ENCODE data around the gene H19. TPM values are rescaled to one million over a fixed set of nuclear protein-coding genes. Genes with fewer than 3 reads are reported as not detected.

H19 gene
- total RNA-seq, 3 donors from 2014 or later = 5.8 to 59.3 (median 13.5) TPM

DNA sequence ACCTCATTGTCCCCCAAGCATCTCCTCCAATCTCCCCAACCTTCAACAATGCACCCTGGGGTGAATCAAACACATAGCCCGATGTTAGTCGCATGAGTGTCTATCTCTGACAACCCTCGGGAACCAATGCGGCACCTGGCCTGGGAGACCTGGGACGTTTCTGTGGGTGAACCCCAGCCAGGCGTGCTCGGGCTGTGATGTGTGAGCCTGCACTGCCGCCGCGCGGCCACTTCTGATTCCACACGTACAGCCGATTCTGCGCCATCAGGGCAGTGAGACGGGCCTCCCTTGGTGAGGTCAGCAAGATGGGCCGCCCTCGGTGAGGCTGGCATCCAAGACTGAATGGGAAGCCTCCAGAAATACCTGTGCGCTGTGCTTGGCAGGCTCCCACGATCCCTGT, 5.2 kb upstream of the H19 start:
- H3K9me3 ChIP-seq = no peaks in the 10 kb centered on the region
- H3K4me1 ChIP-seq (ENCODE audit: low read depth) = no peaks in the 10 kb centered on the region
- DNase-seq (no peak), ATAC-seq (peak; percentile 70)
- no peaks in the 10 kb centered on the region for H3K36me3 ChIP-seq (ENCODE audit: low read depth)
- TF ChIP-seq CTCF (IDR thresholded peaks at IDR 0.05) = no peak
- intact Hi-C loops (cut with DNase I, micrococcal nuclease) = no loop called here
- no peak overlapping the region for H3K4me3 ChIP-seq

- no peak for TF ChIP-seq CTCF (IDR thresholded peaks at IDR 0.05)
- no peaks in the 10 kb centered on the region for H3K4me1 ChIP-seq (ENCODE audit: low read depth)
- H3K36me3 ChIP-seq (ENCODE audit: low read depth) = no peaks in the 10 kb centered on the region
- DNase-seq (no peak), ATAC-seq (peak; percentile 55)
- H3K9me3 ChIP-seq = no peaks in the 10 kb centered on the region
- H3K4me3 ChIP-seq = no peak overlapping the region
- intact Hi-C loops (cut with DNase I, micrococcal nuclease) = no loop called here
These were observed 4.6 kb upstream of the H19 start for GRCh38 chr11:2002042-2002776.

DNA sequence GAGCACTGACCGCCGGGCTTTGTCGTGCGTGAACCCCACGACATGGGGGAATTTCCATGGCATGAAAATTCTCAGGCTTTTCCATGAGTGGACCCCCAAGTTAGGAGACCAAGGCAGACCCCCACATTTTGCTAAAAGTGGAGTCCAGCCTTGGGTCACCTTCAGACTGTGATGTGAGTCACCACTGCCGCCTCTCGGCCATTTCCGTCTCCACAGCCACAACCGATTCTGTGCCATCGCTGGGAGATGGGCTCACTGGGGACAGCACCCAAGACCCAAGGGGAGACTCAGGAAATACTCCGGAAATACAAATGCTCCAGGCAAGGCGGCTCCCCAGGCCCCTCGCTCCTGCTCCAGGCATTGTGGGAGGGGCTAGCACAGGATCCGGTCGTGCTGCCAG, 1.2 kb upstream of the H19 start:
- Histone ChIP-seq H3K4me1 (ENCODE audit: low read depth) (no peaks in the 10 kb centered on the region), H3K36me3 (ENCODE audit: low read depth) (no peaks in the 10 kb centered on the region), H3K9me3 (no peaks in the 10 kb centered on the region), H3K4me3 (no peak overlapping the region)
- TF ChIP-seq CTCF (IDR thresholded peaks at IDR 0.05) = no peak
- intact Hi-C loops (cut with DNase I, micrococcal nuclease) = no loop called here
- DNase-seq (no peak), ATAC-seq (no peak)

- no peak for TF ChIP-seq CTCF (IDR thresholded peaks at IDR 0.05)
- peak; percentile 56 for ATAC-seq
- H3K9me3 ChIP-seq = no peaks in the 10 kb centered on the region
- H3K4me3 ChIP-seq = no peak overlapping the region
- H3K4me1 ChIP-seq (ENCODE audit: low read depth) = no peaks in the 10 kb centered on the region
- intact Hi-C loops (cut with DNase I, micrococcal nuclease) = no loop called here
- no peak for DNase-seq
- no peaks in the 10 kb centered on the region for H3K36me3 ChIP-seq (ENCODE audit: low read depth)
These were observed 648 bp upstream of the H19 start for GRCh38 chr11:1998290-1998689.

- ATAC-seq = no peak
- DNase-seq = no peak
- TF ChIP-seq CTCF (IDR thresholded peaks at IDR 0.05) = no peak
- H3K9me3 ChIP-seq = no peaks in the 10 kb centered on the region
- H3K4me3 ChIP-seq = no peak overlapping the region
- H3K4me1 ChIP-seq (ENCODE audit: low read depth) = no peaks in the 10 kb centered on the region
- no peaks in the 10 kb centered on the region for H3K36me3 ChIP-seq (ENCODE audit: low read depth)
- intact Hi-C loops (cut with DNase I, micrococcal nuclease) = no loop called here
These were observed 3.5 kb downstream of the H19 start for GRCh38 chr11:1994121-1994520.

DNA sequence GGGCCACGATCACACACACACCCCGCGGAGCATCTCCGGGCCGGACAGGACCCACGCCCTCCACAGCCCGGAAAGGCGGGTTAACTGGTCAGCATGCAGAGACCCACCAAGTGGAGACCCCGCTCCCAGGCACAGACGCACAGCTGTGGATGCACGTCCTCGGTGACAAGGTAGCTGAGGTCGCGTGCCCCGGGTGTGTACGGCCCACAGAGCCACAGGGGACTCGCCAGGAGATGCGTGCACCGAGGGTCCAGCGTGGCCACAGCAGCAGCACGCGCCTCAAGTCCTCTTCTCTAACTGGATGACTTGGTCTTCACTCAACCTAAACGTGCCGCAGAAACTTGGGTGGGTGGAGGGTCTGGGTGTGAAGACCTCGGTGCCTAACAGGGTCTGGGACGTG, 5.5 kb downstream of the H19 start:
- Histone ChIP-seq H3K36me3 (ENCODE audit: low read depth) (no peaks in the 10 kb centered on the region), H3K4me1 (ENCODE audit: low read depth) (no peaks in the 10 kb centered on the region), H3K4me3 (no peak overlapping the region), H3K9me3 (no peaks in the 10 kb centered on the region)
- TF ChIP-seq CTCF (IDR thresholded peaks at IDR 0.05) = no peak
- ATAC-seq = no peak
- no peak for DNase-seq
- intact Hi-C loops (cut with DNase I, micrococcal nuclease) = no loop called here
